Measurements from ENCODE around the gene PRKCB. TPM values are rescaled to one million over a fixed set of nuclear protein-coding genes. Genes with fewer than 3 reads are reported as not detected.

The PRKCB gene
- total RNA-seq, 1 donor from 2014 or later = 0.69 TPM

GRCh38 chr16:23821875-23822688 lies 13.7 kb upstream of the PRKCB start:
- Mint-ChIP-seq H3K27ac (ENCODE audit: unreplicated experiment) (no peak overlapping the region), H3K27me3 (ENCODE audit: unreplicated experiment) (peaks cover 1% of the 10 kb centered on the region), H3K9me3 (ENCODE audit: unreplicated experiment) (no peaks in the 10 kb centered on the region), H3K4me1 (ENCODE audit: low read depth, unreplicated experiment) (no peaks in the 10 kb centered on the region), H3K36me3 (ENCODE audit: unreplicated experiment) (peaks cover 3% of the 10 kb centered on the region), H3K4me3 (ENCODE audit: unreplicated experiment) (no peak overlapping the region)
- TF ChIP-seq CTCF (IDR thresholded peaks at IDR 0.05; ENCODE audit: partially characterized antibody, unreplicated experiment) = no peak
- DNase-seq = no peak

DNA sequence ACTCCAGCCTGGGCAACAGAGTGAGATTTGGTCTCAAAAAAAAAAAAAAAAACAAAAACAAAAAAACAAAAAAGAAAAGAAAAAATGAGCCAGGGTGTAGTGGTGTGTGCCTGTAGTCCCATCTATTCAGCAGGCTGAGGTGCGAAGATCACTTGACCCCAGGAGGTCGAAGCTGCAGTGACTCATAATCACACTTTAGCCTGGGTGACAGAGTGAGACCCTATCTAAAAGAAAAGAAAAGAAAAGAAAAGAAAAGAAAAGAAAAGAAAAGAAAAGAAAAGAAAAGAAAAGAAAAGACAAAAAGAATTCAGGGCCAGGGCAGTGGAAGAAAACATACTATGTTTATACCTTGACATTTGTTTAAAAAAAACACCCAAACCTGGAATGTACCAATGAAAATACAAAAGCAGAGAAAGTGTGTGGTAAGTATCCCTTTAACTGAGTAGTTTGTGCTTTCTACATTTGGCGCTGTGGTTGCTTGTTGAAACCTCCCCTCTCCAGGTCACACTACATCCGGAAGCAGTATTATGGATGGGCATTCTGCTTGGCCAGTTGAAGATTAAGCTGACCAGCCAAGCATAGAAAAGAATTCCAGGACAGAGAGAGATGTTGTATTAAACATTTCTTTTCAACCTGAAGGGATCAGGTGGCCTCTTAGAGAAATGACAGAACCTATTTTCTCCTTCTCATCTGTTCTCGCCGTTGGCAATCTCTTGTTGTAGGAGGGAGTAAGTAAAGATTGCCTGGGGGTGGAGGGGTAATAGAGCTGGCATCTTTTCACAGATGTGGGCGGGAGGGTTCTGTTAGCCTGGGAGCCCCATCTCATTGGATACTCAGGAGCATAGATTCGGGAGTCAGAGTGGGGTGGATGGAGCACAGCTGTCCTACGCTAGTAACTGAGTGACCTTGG lies 12.1 kb upstream of the PRKCB start:
- DNase-seq = no peak
- Mint-ChIP-seq H3K27ac (ENCODE audit: unreplicated experiment) (no peak overlapping the region), H3K9me3 (ENCODE audit: unreplicated experiment) (no peaks in the 10 kb centered on the region), H3K4me3 (ENCODE audit: unreplicated experiment) (no peak overlapping the region), H3K36me3 (ENCODE audit: unreplicated experiment) (peaks cover 10% of the 10 kb centered on the region), H3K4me1 (ENCODE audit: low read depth, unreplicated experiment) (no peaks in the 10 kb centered on the region), H3K27me3 (ENCODE audit: unreplicated experiment) (peaks cover 1% of the 10 kb centered on the region)
- no peak for TF ChIP-seq CTCF (IDR thresholded peaks at IDR 0.05; ENCODE audit: partially characterized antibody, unreplicated experiment)

- no peak for TF ChIP-seq CTCF (IDR thresholded peaks at IDR 0.05; ENCODE audit: partially characterized antibody, unreplicated experiment)
- no peak for DNase-seq
- Mint-ChIP-seq H3K27ac (ENCODE audit: unreplicated experiment) (no peak overlapping the region), H3K4me3 (ENCODE audit: unreplicated experiment) (no peak overlapping the region), H3K27me3 (ENCODE audit: unreplicated experiment) (peaks cover 1% of the 10 kb centered on the region), H3K4me1 (ENCODE audit: low read depth, unreplicated experiment) (no peaks in the 10 kb centered on the region), H3K36me3 (ENCODE audit: unreplicated experiment) (peaks cover 11% of the 10 kb centered on the region), H3K9me3 (ENCODE audit: unreplicated experiment) (no peaks in the 10 kb centered on the region)
Observed at GRCh38 chr16:23824909-23825308, 10.9 kb upstream of the PRKCB start.

DNA sequence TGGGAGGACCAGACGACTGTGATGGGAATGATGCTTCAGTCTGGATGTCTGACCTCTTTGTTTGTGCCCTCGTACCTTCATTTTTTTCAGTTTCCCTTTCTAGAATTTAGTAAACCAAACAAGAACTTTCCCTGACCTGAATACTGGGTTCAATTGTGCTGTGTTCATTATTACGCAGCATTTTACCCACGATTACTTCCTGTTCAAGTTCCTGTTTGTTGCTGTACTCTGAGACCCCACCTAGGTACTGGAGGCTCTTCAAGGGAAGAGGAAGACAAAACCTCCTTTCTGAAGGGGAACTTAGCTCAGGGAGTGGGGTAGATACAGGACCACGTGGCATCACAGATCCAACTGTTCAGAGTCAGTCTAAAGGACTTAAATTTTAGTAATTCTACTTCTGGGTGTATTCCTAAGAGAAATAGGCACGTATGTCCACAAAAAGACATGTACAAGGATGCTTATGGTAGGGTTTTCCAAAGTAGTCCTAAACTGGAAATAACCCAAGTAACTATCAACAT lies 9.2 kb upstream of the PRKCB start:
- no peak for TF ChIP-seq CTCF (IDR thresholded peaks at IDR 0.05; ENCODE audit: partially characterized antibody, unreplicated experiment)
- Mint-ChIP-seq H3K36me3 (ENCODE audit: unreplicated experiment) (peaks cover 11% of the 10 kb centered on the region), H3K4me1 (ENCODE audit: low read depth, unreplicated experiment) (no peaks in the 10 kb centered on the region), H3K9me3 (ENCODE audit: unreplicated experiment) (peaks cover 1% of the 10 kb centered on the region), H3K4me3 (ENCODE audit: unreplicated experiment) (no peak overlapping the region), H3K27me3 (ENCODE audit: unreplicated experiment) (peaks cover 3% of the 10 kb centered on the region), H3K27ac (ENCODE audit: unreplicated experiment) (no peak overlapping the region)
- no peak for DNase-seq
